HG03064 (cell line): Measurements from ENCODE around the gene TNFRSF13B.
"Not testable (repeated sequence)": the region's sequence is repeated elsewhere in the genome, so short reads cannot be mapped to it uniquely, and the experiment has no call there.

Experiments
- ATAC-seq: cut with Tn5 transposase; IDR thresholded peaks from one replicate; pipeline ENCODE4 v1.9.1; 2021; ENCODE audit warnings: low read depth; ENCODE audit not compliant: unreplicated experiment

The TNFRSF13B gene

DNA sequence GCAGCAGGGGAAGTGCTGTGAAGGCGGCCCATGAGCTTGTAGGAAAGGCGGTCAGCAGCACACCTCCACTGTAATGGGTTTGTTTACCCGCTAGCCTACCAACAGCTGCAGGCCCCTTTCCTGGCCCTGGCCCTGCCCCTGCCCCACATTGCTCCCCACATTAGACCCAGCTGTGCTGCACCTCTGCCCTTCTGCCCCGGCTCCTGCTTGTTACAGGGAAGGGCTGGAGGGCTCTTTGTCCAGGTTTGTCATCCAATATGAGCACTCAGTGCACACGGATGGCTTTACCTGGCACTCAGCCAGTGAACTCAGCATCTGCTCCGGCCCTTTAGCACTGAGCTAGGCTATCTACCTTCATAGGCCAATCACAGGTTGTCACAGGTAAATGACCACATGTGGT lies 36.0 kb upstream of the TNFRSF13B start:
- ATAC-seq: not testable (repeated sequence)

- ATAC-seq: not testable (repeated sequence)
Observed at GRCh38 chr17:17004997-17005614, 33.2 kb upstream of the TNFRSF13B start.

DNA sequence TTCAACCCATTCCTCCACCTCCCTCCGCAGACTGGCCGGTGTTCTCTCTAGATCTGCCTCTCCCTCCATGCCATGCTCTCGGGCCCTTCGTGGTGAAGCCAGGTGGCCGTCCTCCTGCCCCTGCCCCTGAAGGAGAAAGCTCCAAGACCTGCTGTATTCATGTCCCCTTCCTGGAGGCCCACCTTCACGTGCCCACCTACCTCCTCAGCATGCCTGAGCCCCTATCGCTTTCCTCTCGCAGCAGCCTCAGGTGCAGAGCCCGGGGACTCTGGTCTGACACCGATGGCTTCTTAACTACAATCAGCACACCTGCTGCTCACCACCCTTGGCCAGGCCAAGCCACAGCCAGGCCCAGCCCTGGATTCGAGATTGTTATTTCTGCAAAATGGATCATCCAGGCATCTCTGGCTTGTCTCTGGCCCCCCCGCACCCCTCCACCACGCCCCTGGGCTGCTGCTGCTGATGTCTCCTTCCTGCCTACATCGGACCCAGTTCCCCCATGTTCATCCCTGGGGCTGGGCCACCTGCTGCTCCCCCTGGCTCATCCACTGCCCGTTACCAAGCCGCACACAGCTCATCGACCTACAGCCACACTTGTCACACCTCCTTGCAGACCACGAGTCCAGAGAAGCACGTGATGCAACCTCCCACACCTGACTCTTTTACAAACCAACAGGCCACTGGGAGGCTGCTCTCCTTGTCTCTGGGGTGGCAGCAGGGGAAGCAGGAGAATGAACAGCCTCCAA lies 32.5 kb upstream of the TNFRSF13B start:
- ATAC-seq: no peak

DNA sequence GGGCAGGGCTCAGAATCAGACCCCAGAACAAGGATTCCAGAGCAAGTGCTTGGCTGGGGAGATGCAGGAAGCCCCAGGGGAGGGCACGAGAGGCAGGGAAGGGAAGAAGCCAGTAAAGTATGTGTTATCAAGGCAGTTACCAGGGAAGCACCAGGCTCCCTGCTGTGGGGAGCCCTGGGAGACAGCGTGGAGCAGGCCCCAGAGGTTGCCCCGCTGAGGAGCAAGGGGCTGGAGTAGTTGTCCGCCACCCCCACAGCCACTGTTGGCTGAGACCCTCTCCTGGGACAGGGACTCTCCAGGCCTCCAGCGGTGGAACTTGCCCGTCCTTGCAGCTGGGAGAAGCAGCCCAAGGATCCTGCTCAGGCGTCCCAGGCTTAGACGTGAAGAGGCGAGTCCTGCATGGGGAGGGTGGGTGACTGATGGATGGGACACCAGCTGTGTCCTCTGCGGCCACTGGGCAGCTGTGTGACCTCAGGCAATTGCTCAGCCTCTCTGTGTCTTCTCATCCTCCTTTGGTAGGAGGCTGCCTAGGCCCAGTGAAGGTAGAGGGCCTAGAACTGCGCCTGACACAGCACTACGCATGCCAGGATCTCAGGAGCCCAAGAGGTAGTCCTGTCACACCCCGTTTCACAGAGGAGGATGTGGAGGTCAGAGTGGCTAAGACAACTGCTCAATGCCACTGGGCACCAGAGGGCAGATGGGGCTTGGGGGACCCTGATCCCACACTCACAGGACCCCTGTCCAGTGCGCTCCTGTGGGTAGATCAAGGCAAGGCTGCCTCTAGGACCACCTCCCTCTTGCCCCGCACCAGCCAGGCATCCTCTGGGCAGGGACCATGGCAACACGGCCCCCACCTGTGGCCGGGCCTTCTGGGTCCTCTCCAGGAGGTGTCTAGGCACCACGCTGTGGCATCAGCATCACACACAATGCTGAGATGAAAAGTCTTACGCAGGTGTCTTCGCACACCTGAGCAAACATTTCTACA lies 31.1 kb upstream of the TNFRSF13B start:
- ATAC-seq: not testable (repeated sequence)

DNA sequence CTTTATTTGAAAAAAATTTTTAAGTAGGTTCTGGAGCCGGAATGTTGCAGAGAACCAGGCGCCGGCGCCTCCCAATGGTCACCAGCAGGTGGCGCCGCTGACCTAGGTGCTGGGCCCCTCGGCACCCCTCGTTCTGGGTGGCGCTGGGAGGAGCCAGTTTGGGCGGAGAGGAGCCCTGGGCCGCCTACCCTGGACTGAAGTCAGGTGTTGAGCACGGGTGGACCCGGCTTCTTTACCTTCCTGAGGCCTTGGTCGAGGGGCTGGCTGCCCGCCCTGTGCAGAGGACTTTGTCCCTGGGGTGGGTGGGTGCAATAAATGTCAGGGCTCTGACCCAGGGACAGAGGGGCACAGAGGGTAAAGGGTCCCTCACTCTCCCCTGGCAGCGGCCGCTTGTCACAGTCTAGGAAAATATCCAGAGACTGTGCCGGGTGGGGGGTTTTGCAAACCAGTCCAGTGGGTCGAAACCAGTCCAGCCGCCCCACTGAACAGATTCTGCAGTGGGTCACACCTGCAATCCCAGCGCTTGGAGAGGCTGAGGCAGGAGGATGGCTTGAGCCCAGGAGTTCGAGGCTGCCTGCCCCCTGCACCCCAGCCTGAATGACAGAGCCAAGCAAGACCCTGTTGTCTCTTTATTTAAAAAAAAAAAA lies 30.1 kb upstream of the TNFRSF13B start:
- ATAC-seq: no peak

- ATAC-seq: no peak
Observed at GRCh38 chr17:17001076-17001777, 29.3 kb upstream of the TNFRSF13B start.

DNA sequence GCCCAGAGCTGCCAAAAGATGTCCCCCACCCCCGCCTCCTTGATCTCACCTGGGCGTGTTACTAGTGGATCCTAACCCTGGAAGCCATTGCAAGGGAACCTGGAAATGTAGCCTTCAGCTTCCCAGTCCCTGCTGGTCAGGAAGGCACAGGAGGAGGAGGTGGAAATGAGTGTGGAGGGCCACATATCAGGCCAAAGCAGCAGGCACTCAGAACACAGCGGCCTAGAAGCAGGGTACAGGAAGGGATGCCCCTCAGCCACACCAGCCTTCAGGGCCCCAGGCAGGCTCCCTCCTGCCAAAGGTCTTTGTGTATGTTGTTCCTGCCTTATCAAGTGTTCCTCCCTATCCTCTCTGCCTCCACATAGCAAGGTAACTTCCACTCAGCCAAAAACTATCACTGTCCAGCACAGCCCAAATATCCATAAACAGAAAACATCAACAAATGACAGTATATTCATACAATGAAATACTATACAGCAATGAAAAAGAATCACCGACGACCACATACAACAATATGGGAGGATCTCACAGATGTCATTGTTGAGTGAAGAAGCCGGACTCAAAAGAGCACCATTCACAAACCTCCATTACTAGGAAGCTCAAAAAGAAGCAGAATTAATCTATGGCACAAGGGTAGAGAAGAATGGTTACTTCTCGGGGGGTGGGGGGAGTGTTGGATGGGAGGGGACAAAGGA lies 28.2 kb upstream of the TNFRSF13B start:
- no peak for ATAC-seq

GRCh38 chr17:16997514-16998429 lies 25.9 kb upstream of the TNFRSF13B start:
- ATAC-seq: no peak

GRCh38 chr17:16996726-16997125 lies 24.8 kb upstream of the TNFRSF13B start:
- not testable (repeated sequence) for ATAC-seq

- ATAC-seq: no peak
Observed at GRCh38 chr17:16995930-16996329, 24.0 kb upstream of the TNFRSF13B start.

DNA sequence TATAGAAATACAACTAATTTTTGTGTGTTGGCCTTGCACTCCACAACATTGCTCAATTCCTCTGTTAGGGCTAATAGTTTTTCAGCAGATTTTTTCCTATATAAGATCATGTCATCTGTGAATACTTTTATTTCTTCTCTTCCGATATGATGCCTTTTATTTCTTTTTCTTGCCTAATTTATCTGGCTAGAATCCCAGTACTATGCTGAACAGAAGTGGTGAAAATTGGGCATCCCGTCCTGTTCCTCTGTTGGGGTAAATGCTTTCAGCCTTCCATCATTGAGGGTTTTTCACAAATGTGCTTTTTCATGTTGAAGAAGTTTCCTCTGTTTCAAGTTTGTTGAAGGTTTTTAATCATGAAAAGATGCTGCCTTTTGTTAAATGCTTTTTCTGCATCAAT lies 22.7 kb upstream of the TNFRSF13B start:
- no peak for ATAC-seq

DNA sequence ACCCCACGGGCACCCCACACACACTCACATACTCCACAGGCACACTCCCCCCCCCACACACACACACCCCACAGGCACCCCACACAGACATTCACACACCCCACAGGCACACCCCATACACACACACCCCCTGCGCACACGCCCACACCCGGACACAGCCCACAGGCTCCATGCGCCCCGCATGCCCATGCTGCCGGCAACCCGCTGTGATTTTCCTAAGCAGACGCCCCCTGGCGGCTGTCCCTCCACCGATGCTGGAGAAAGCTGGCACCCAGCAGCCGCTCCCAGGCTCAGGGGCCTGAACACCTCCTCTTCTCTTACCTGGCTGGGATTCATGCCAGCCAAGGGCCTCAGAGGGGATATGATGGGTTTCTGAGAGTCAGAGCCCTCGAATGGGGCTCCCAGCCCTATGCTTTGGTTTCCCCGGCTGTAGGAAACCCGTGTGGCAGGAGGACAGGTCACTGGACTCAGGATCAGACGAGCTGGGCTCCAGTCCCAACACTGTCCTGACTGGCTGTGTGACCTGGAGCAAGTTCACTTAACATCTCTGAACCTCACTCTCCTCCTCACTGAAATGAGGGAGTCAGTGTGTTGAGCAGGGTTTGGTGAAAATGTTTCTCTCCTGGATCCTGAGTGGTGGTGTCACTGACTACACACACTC lies 19.6 kb upstream of the TNFRSF13B start:
- no peak for ATAC-seq

DNA sequence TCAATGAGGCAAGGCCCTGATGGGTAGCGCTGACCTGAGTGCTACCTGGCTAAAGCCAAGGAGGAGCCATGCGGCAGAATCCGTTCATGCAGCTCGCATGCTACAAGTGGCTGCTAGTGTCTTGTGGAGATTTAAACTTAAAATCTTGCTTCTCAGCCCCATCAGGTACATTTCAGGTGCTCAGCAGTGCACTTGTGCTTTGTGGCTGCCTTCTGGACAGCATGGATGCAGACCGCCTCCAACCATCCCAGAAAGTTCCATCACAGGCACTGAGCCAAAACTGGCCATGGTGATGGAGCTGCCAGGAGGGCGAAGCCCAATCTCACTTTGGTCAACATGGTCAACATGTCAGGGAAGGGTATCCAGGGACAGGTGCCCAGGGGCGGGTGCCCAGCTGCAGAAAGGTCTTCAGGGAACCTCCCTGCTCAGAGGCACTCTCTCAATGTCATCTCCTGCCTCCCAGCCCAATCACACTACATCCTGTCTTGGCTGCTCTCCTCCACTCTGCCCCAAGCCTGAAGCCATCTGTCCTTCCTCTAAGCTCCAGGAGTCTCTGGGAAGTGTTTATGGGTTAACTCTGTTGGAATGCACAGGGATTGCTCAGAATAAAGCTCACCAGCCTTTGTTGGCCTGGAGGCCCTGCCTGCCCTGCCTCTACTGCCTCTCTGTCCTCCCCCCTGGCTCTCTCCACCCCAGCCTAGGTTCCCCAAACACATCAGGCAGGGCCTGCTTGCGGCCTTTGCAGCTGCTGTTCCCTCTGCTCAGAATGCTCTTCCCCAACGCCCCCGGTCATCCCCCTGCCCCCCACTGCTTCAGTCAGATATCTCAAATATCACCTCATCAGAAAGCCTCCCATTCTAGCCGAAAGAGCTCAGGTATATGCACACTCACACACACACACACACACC lies 18.3 kb upstream of the TNFRSF13B start:
- ATAC-seq: no peak

GRCh38 chr17:16989230-16989952 lies 17.5 kb upstream of the TNFRSF13B start:
- peak; percentile 35 for ATAC-seq

DNA sequence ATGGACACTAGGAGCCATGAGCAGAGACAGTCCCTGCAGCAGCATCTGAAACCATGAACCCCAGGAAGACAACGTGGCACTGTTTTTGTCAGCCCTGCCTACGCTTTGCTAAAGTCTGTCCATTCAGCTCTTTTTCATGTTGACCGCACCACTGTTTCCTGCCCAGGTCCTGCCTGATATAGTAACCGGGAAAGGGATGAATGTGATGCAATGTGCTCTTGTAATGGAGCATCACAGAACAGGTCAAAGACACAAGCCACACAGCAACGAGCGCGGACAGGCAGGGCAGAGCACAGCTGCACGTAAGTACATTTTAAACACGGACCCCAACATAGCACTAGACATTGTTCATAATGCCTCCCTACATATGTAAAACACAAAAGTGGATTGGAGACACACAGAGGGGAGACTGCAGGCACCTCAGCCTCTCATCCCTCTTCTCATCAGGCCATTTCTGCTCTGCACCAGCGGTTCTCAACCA lies 16.9 kb upstream of the TNFRSF13B start:
- ATAC-seq: peak; percentile 11
